Natural killer cell (primary cell): ENCODE results near the gene EPG5. TPM values are rescaled to one million over a fixed set of nuclear protein-coding genes. Genes with fewer than 3 reads are reported as not detected.
A peak's percentile ranks its signal among the peaks of the same experiment; 100 is the strongest.

ENCODE experiments used
- ATAC-seq, 3 donors: fragments of 150-1000 bp in 2 of 3; fragments of 200-7000 bp in 1 of 3; cut with Tn5 transposase; 1 replicate in 1 of 3; 2 replicates in 2 of 3; pipeline ENCODE4 v1.10.0; 2021; ENCODE audit warnings: mild to moderate bottlenecking in 2 of 3, moderate library complexity in 2 of 3
- DNase-seq, 2 donors: peaks; one replicate each; pipeline versions ENCODE4 v3.0.0 to v3.0.0-alpha.2; 2013 to 2021; ENCODE audit warnings: mixed read lengths in 1 of 2
- H3K27ac ChIP-seq: one replicate; pipeline ENCODE4 v1.5.1; 2013; ENCODE audit warnings: mild to moderate bottlenecking, low read length
- H3K27me3 ChIP-seq: one replicate; pipeline ENCODE4 v1.6.1; 2013; ENCODE audit warnings: low read length; ENCODE audit not compliant: control insufficient read depth, insufficient read depth
- H3K36me3 ChIP-seq: one replicate; pipeline ENCODE4 v1.6.1; 2013; ENCODE audit warnings: low read length; ENCODE audit not compliant: control insufficient read depth, insufficient read depth
- H3K4me1 ChIP-seq: one replicate; pipeline ENCODE4 v1.6.1; 2013; ENCODE audit warnings: low read length; ENCODE audit not compliant: control insufficient read depth, insufficient read depth
- H3K4me3 ChIP-seq: one replicate; pipeline ENCODE4 v1.5.1; 2013; ENCODE audit warnings: low read length
- H3K9me3 ChIP-seq: one replicate; pipeline ENCODE4 v1.6.1; 2013; ENCODE audit warnings: low read length; ENCODE audit not compliant: control insufficient read depth, insufficient read depth
- H3K27ac Mint-ChIP-seq, 2 donors: one replicate each; pipeline ENCODE4 v1.8.0; 2022; ENCODE audit warnings: mild to moderate bottlenecking in 2 of 2, mixed read lengths in 2 of 2, moderate library complexity in 1 of 2
- H3K27me3 Mint-ChIP-seq, 2 donors: one replicate each; pipeline ENCODE4 v1.8.0; 2022; ENCODE audit warnings: low read depth in 2 of 2, mixed read lengths in 2 of 2
- H3K36me3 Mint-ChIP-seq: one replicate; pipeline ENCODE4 v1.8.0; 2022; ENCODE audit warnings: mixed read lengths
- H3K4me1 Mint-ChIP-seq, 2 donors: one replicate each; pipeline ENCODE4 v1.8.0; 2022; ENCODE audit warnings: mixed read lengths in 2 of 2
- H3K4me3 Mint-ChIP-seq: one replicate; pipeline ENCODE4 v1.8.0; 2022; ENCODE audit warnings: mild to moderate bottlenecking, moderate library complexity, mixed read lengths
- H3K9me3 Mint-ChIP-seq, 2 donors: one replicate each; pipeline ENCODE4 v1.8.0; 2022; ENCODE audit warnings: mixed read lengths in 2 of 2
- WGBS: methylation state at CpG from one replicate; pipeline ENCODE4 v1.1.7; 2013; ENCODE audit warnings: missing lambda C conversion rate; ENCODE audit not compliant: insufficient coverage; 5-methylcytosine and 5-hydroxymethylcytosine counted together
- intact Hi-C: fragments of 100-400 bp; cut with micrococcal nuclease; formaldehyde crosslinking; loops from one replicate; pipeline ENCODE4 v1.14.2; 2022
- total RNA-seq, 4 donors: library from RNA; stranded (reverse); fragments of 120-200 nt in 1 of 4; gene quantifications; one replicate each; pipeline versions ENCODE4 v1.2.3 to v1.2.4, GENCODE V29; 2013 to 2022
- TF ChIP-seq, protein P1 (sequence below): fragments of 200-600 bp; IDR thresholded peaks from one replicate; pipeline ENCODE4 v1.8.0; 2022; ENCODE audit warnings: antibody characterized with exemption

The EPG5 gene
- total RNA-seq: 100 to 1,000 TPM in 1 of 3 donors, 10 to 100 TPM in 2; 81.3 to 133 (median 99.6) TPM
- total RNA-seq (2013): 65.2 TPM

DNA sequence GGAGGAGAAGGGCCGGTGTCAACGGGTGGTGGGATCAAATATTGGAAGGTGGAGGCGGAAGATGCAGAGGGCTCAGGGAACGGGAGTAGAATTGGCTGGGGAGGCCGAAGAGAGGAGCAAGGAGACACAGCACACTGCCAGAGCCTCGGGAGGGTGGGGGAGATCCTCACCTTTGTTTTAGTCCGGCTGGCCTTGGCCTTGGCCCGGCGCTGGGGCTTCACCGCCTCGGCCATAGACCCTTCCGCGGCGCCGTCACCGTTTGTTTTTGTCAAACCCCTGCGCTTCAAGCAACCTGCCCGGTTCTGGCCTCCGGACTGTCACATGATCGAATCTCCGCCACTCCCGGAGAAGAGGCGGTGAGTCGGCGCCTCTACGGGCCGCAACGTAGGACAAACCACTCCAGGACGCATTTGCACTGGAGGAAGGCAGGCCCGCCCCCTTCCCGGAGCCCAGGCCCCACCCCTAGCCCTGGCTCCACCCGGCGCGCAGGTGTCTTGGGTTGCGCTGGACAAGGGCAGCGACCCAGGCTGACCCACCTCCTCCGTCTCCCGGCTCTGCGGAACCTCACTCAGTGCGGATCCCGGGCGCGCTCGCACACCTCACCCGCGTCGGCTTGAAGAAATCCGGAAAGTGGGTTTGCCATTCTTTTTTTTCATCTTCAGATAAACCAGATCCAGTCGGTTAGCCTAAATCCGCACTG, at the start of gene EPG5:
Gene EPG5, minus strand, starts transcription at position 323 of the 700 bp plus-strand sequence. Its CDS starts 90 bp downstream, at position 233.
- TF ChIP-seq, protein P1, sequence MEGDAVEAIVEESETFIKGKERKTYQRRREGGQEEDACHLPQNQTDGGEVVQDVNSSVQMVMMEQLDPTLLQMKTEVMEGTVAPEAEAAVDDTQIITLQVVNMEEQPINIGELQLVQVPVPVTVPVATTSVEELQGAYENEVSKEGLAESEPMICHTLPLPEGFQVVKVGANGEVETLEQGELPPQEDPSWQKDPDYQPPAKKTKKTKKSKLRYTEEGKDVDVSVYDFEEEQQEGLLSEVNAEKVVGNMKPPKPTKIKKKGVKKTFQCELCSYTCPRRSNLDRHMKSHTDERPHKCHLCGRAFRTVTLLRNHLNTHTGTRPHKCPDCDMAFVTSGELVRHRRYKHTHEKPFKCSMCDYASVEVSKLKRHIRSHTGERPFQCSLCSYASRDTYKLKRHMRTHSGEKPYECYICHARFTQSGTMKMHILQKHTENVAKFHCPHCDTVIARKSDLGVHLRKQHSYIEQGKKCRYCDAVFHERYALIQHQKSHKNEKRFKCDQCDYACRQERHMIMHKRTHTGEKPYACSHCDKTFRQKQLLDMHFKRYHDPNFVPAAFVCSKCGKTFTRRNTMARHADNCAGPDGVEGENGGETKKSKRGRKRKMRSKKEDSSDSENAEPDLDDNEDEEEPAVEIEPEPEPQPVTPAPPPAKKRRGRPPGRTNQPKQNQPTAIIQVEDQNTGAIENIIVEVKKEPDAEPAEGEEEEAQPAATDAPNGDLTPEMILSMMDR: no peak
- under 1% methylated on average over 50 of the region's 50 CpGs for WGBS

GRCh38 chr18:46013484-46014189, 46.5 kb upstream of the EPG5 start:
- DNase-seq (no peak), ATAC-seq (no peak)
- H3K27me3 Mint-ChIP-seq: no peaks in the 10 kb centered on the region
- H3K27ac Mint-ChIP-seq: no peak overlapping the region
- peaks cover 7% of the 10 kb centered on the region for H3K36me3 Mint-ChIP-seq
- H3K4me1 Mint-ChIP-seq: peaks cover 12 to 18% of the 10 kb centered on the region in 2 donors
- Histone ChIP-seq H3K27me3 (no peaks in the 10 kb centered on the region), H3K36me3 (peaks cover 4% of the 10 kb centered on the region), H3K9me3 (no peaks in the 10 kb centered on the region), H3K4me3 (no peak overlapping the region), H3K27ac (no peak overlapping the region), H3K4me1 (peaks cover 5% of the 10 kb centered on the region)
- H3K4me3 Mint-ChIP-seq: no peak overlapping the region
- 75% methylated on average over 4 of the region's 5 CpGs for WGBS
- TF ChIP-seq, protein P1: no peak
- no peaks in the 10 kb centered on the region for H3K9me3 Mint-ChIP-seq
- intact Hi-C loops: no loop called here

More for the DNA sequence above, at the start of gene EPG5:
- Histone ChIP-seq H3K27ac (peak within 1 kb of the TSS; percentile 72), H3K4me3 (peak within 1 kb of the TSS; percentile 79), H3K9me3 (no peaks in the 10 kb centered on the region), H3K4me1 (peaks cover 16% of the 10 kb centered on the region), H3K27me3 (no peaks in the 10 kb centered on the region), H3K36me3 (no peaks in the 10 kb centered on the region)
- intact Hi-C loops: loop anchor here (1.0 to 5.0 kb wide), 3 partner anchors 29 to 280 kb away; no protein-coding TSS in a partner anchor
- peaks cover 46% of the 10 kb centered on the region in 2 donors for H3K4me1 Mint-ChIP-seq
- peak within 1 kb of the TSS; percentile 99 for H3K4me3 Mint-ChIP-seq
- H3K27ac Mint-ChIP-seq: peak within 1 kb of the TSS; percentile 93 to 97
- ATAC-seq: peak; percentile 82 to 95 (median 84)
- H3K36me3 Mint-ChIP-seq: peaks cover under 1% of the 10 kb centered on the region
- H3K27me3 Mint-ChIP-seq: no peaks in the 10 kb centered on the region
- DNase-seq: peak; percentile 89 to 94
- no peaks in the 10 kb centered on the region for H3K9me3 Mint-ChIP-seq

GRCh38 chr18:46010676-46011075, 43.5 kb upstream of the EPG5 start:
- Mint-ChIP-seq H3K9me3 (no peaks in the 10 kb centered on the region), H3K27ac (no peak overlapping the region), H3K27me3 (no peaks in the 10 kb centered on the region), H3K36me3 (peaks cover 14% of the 10 kb centered on the region), H3K4me1 (peaks cover 12 to 18% of the 10 kb centered on the region in 2 donors), H3K4me3 (no peak overlapping the region)
- H3K27me3 ChIP-seq: no peaks in the 10 kb centered on the region
- WGBS: 97% methylated on average over 2 of the region's 4 CpGs
- no peaks in the 10 kb centered on the region for H3K9me3 ChIP-seq
- no peak for ATAC-seq
- H3K4me1 ChIP-seq: peaks cover 5% of the 10 kb centered on the region
- no peak overlapping the region for H3K27ac ChIP-seq
- intact Hi-C loops: no loop called here
- TF ChIP-seq, protein P1: no peak
- no peak overlapping the region for H3K4me3 ChIP-seq
- DNase-seq: no peak
- peaks cover 4% of the 10 kb centered on the region for H3K36me3 ChIP-seq
